ENCODE data around the gene TP53AIP1. TPM values are rescaled to one million over a fixed set of nuclear protein-coding genes. Genes with fewer than 3 reads are reported as not detected.

TP53AIP1 gene
- total and polyA plus RNA-seq, 7 donors, result 0.16 to 0.55 TPM; not detected in 5

GRCh38 chr11:128938156-128938885 is 4.3 kb downstream of the TP53AIP1 start:
- H3K9me3 ChIP-seq, result no peaks in the 10 kb centered on the region
- no peaks in the 10 kb centered on the region for H3K27me3 ChIP-seq
- intact Hi-C loops (cut with DNase I), result no loop called here
- DNase-seq, result no peak
- TF ChIP-seq CTCF (IDR thresholded peaks at IDR 0.05), result no peak
- no peak for TF ChIP-seq POLR2AphosphoS5 (IDR thresholded peaks at IDR 0.05)
- no peak for TF ChIP-seq EP300 (IDR thresholded peaks at IDR 0.05)
- TF ChIP-seq POLR2A (IDR thresholded peaks at IDR 0.05), result no peak
- no peaks in the 10 kb centered on the region for H3K36me3 ChIP-seq
- no peaks in the 10 kb centered on the region for H3K4me1 ChIP-seq
- 89 to 93% methylated on average over 16 of the region's 16 CpGs for WGBS, 2 donors
- no peak overlapping the region for H3K4me3 ChIP-seq
- no peak overlapping the region for H3K27ac ChIP-seq

DNA sequence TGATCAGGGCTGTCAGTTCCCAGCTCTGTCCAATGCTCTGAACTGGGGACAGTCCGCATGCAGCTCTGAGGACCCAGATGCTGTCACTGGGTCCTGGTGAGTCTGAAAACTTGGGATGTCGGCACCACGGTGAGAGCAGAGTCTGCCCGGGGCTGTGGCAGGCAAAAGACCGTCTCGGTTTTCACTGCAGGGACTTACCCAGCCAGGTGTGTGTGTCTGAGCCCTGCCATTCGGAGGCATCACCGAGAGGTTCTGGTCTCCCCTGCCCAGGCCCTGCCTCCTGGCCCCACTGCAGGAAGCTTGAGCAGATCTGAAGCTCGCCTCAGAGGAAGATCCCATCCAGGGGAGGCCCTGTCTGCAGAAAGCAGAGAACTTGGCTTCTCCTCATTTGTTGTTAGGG is 5.2 kb downstream of the TP53AIP1 start:
- peaks cover 0 to 3% (median 0%) of the 10 kb centered on the region in 3 donors for H3K27me3 ChIP-seq
- intact Hi-C loops (cut with DNase I), result no loop called here
- DNase-seq, result no peak
- TF ChIP-seq POLR2AphosphoS5 (IDR thresholded peaks at IDR 0.05), result no peak
- no peak for TF ChIP-seq POLR2A (IDR thresholded peaks at IDR 0.05)
- no peak overlapping the region for H3K27ac ChIP-seq
- H3K9me3 ChIP-seq, result no peaks in the 10 kb centered on the region
- H3K4me1 ChIP-seq, result no peaks in the 10 kb centered on the region
- H3K4me3 ChIP-seq, result no peak overlapping the region
- no peaks in the 10 kb centered on the region for H3K36me3 ChIP-seq
- 92% methylated on average over 9 of the region's 9 CpGs for WGBS, 2 donors

DNA sequence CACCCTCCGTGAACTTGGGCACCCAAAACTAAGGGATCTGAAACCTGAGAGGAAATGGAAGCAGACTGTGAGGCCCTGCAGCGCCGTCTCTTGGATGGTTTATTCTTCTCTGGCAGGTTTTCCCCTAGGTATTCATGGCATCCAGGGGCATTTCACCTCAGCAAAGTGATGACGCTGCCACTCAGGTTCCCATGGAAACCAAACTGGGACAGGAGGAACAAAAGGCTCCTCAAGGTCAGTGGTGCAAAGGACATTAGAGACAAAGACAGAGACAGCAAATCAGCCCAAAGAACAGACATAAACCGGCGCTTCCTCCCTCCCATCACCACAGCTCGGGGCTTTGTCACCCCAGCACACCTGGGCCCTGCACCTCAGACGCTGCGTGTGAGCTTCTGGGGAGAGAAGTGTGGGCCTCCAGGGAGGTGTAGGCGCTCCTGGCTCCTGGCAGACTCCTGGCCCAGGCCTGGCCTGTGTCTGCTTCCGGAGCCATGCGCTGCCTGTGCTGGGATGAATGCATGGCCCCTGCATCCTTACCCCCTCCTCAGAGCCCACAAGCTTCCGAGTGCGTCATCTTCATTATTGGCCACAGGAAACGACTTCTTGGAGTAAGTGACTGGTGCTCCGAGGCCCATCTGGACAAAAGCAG is 5.9 kb downstream of the TP53AIP1 start:
- intact Hi-C loops (cut with DNase I), result no loop called here
- 86 to 89% methylated on average over 16 of the region's 16 CpGs for WGBS, 2 donors

DNA sequence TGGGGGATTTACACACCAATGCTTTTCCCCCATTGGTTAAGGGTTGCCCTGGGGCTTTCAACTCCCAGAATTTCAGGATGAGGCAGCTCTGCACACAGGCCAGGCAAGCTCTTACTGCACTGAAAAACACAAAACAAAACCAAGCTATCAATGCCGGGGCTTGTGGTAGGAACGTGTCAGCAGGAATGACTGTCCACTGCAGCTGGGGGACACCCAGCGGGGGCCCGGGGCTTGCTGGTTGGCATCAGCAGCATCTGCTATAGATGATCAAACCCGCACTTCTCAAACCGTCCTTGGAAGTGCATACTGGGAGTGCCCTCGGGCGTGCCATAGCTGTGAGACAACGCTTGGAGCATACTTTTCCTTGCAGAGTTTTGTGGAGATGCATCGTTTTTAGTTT is 7.7 kb downstream of the TP53AIP1 start:
- 89 to 93% methylated on average over 10 of the region's 10 CpGs for WGBS, 2 donors
- DNase-seq, result no peak
- peaks cover 0 to 3% (median 0%) of the 10 kb centered on the region in 3 donors for H3K27me3 ChIP-seq
- H3K9me3 ChIP-seq, result no peaks in the 10 kb centered on the region
- no peak for TF ChIP-seq POLR2AphosphoS5 (IDR thresholded peaks at IDR 0.05)
- no peak for TF ChIP-seq EP300 (IDR thresholded peaks at IDR 0.05)
- no peak for TF ChIP-seq CTCF (IDR thresholded peaks at IDR 0.05)
- TF ChIP-seq POLR2A (IDR thresholded peaks at IDR 0.05), result no peak
- H3K36me3 ChIP-seq, result no peaks in the 10 kb centered on the region
- intact Hi-C loops (cut with DNase I), result no loop called here
- no peaks in the 10 kb centered on the region for H3K4me1 ChIP-seq
- H3K27ac ChIP-seq, result no peak overlapping the region
- no peak overlapping the region for H3K4me3 ChIP-seq

More for the DNA sequence above, 5.9 kb downstream of the TP53AIP1 start:
- TF ChIP-seq POLR2AphosphoS5 (IDR thresholded peaks at IDR 0.05) (no peak), EP300 (IDR thresholded peaks at IDR 0.05) (no peak), POLR2A (IDR thresholded peaks at IDR 0.05) (no peak), CTCF (IDR thresholded peaks at IDR 0.05) (no peak)
- H3K27me3 ChIP-seq, result peaks cover 0 to 3% (median 0%) of the 10 kb centered on the region in 3 donors
- no peaks in the 10 kb centered on the region for H3K36me3 ChIP-seq
- no peaks in the 10 kb centered on the region for H3K4me1 ChIP-seq
- no peak overlapping the region for H3K27ac ChIP-seq
- DNase-seq, result no peak
- no peak overlapping the region for H3K4me3 ChIP-seq
- no peaks in the 10 kb centered on the region for H3K9me3 ChIP-seq

- intact Hi-C loops (cut with DNase I), result no loop called here
- no peak for TF ChIP-seq CTCF (IDR thresholded peaks at IDR 0.05)
- no peak for TF ChIP-seq POLR2AphosphoS5 (IDR thresholded peaks at IDR 0.05)
- Histone ChIP-seq H3K27me3 (peaks cover 0 to 3% (median 0%) of the 10 kb centered on the region in 3 donors), H3K9me3 (no peaks in the 10 kb centered on the region), H3K27ac (no peak overlapping the region), H3K4me1 (no peaks in the 10 kb centered on the region), H3K36me3 (no peaks in the 10 kb centered on the region), H3K4me3 (no peak overlapping the region)
- no peak for DNase-seq
- WGBS, 2 donors, result 92 to 94% methylated on average over 7 of the region's 7 CpGs
These were observed 8.3 kb downstream of the TP53AIP1 start for GRCh38 chr11:128934351-128934750.

All from sigmoid colon (tissue), 7 donors.